ENCODE data around the gene CBX5. TPM values are rescaled to one million over a fixed set of nuclear protein-coding genes. Genes with fewer than 3 reads are reported as not detected.

CBX5 gene
- total RNA-seq, 4 donors from 2014 or later: 19.2 to 32.4 (median 24.0) TPM

DNA sequence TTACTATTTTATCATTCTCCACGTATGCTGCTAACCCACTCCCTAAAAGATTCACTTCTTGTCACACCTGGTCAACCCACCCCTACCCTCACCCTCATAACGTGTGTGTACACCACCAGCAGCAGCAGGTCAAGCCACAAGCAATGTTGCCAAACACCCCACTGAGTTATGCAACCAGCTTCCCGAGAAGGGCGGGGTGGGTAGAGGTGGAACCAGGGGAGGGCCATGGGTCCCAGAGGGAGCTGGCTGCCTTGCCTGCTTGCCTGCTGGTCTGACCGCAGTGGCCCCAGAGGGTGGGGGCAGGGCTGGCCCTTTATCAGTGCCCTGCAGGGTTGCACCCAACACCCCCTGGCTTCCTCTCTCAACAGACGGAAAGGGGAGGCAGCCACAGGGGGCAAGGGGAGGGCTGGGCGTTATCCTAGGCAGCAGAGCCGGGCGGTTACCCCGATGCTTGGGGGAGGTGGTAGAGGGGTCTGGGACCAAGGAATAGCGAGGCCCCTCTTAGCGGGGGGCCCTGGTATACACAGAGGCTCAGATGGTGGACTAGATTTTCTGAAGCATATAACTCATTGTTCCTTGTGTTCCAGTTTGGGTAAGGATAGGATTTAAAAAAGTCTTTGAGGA is 24.4 kb upstream of the CBX5 start:
- TF ChIP-seq, protein P1, sequence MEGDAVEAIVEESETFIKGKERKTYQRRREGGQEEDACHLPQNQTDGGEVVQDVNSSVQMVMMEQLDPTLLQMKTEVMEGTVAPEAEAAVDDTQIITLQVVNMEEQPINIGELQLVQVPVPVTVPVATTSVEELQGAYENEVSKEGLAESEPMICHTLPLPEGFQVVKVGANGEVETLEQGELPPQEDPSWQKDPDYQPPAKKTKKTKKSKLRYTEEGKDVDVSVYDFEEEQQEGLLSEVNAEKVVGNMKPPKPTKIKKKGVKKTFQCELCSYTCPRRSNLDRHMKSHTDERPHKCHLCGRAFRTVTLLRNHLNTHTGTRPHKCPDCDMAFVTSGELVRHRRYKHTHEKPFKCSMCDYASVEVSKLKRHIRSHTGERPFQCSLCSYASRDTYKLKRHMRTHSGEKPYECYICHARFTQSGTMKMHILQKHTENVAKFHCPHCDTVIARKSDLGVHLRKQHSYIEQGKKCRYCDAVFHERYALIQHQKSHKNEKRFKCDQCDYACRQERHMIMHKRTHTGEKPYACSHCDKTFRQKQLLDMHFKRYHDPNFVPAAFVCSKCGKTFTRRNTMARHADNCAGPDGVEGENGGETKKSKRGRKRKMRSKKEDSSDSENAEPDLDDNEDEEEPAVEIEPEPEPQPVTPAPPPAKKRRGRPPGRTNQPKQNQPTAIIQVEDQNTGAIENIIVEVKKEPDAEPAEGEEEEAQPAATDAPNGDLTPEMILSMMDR (IDR thresholded peaks at IDR 0.05; ENCODE audit: low read depth): no peak

DNA sequence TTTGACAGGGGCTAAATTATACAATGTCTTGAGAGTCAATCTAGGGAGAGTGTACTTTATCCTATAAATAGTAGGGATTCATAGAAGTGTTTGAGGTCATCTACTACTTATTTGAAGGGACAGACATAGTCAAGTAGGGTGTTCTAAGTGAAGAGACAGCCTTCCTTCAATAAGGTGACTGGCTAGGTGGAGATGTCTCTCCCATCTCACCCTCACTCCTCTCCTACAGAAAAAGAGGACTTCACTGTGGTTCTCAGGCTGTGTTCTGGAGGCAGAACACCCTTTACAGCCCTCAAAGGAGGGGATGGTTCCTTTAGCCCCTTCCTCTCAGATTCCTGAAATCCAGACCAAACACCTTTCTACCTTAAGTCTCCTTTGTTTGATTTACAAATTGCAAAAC is 23.7 kb upstream of the CBX5 start:
- TF ChIP-seq, protein P1 (IDR thresholded peaks at IDR 0.05; ENCODE audit: low read depth): no peak

DNA sequence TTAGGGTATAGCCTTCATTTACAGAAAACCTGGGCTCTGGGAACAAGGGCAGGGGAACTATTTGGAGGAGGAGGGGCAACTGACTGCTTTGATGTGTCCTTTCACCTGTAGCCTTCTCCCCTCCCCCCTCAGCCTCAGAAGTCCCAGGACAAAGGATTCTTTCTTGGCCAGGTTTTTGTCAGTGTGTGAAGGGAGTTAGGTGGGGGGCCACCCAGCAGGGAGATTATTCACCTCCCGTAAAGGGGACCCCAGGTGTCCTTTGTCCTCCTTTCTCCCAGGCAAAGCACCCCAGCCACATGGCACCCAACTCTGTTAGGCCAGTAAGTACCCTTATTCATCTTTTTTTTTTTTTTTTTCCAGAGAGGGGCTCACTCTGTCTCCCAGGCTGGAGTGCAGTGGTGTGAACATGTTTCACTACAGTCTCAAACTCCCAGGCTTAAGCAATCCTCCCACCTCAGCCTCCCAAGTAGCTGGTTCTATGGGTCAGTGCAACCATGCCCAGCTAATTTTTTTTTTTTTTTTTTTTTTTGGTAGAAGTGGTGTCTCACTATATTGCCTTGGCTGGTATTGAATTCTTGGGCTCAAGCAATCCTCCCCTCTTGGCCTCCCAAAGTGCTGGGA is 21.6 kb upstream of the CBX5 start:
- TF ChIP-seq, protein P1 (IDR thresholded peaks at IDR 0.05; ENCODE audit: low read depth): no peak

DNA sequence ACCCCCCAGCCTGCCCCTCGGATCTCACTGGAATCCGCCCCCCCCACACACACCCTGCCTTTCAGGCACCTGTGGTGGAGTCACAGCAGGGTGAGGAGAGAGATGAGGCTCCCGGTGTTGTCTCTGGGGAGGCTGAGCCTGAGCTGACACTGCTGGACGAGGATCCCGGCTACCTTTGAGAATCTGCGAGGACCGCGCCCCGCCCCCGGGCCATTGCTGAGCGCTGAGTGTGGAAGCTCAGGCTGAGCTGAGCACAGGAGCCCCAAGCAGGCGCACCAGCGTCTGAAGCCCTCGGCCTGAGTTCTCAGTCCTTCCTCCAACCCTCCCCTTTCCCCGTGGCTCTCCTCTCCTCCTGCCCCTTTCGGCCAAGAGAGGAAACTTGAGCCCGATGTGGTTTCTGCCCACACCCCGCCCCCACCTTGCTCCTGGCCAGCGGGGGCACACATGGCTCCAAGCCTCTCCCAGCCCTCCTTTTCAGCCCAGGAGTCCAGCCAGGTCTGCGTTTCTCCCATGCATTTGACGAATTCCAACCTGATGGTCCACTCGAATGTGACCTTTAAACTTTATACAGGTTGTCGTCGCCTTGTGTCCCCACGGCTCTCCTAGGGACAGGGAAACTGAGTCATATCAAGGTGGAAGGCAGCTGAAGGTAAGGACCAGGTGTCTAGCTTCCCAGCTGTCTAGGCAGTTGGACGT is 21.0 kb upstream of the CBX5 start, which contains the start of gene NFE2:
NFE2 (minus strand) TSS at position 284 of the 696 bp plus-strand sequence. CDS start 5,767 bp downstream, outside the sequence.
- TF ChIP-seq, protein P1 (IDR thresholded peaks at IDR 0.05; ENCODE audit: low read depth): no peak

- TF ChIP-seq, protein P1 (IDR thresholded peaks at IDR 0.05; ENCODE audit: low read depth): no peak
Observed at GRCh38 chr12:54300225-54300731, 20.4 kb upstream of the CBX5 start.

- TF ChIP-seq, protein P1 (IDR thresholded peaks at IDR 0.05; ENCODE audit: low read depth): no peak
Observed at GRCh38 chr12:54299515-54300224, 19.7 kb upstream of the CBX5 start.
